OCI-LY7 (cell line): ENCODE measurements around the gene ACOD1. TPM values are rescaled to one million over a fixed set of nuclear protein-coding genes. Genes with fewer than 3 reads are reported as not detected.

Experiments
- BruUV-seq: library from RNA; stranded (reverse); fragments of 400-500 nt; replicated peaks from 2 replicates; lab custom pipeline; 2021; lab: Mats Ljungman, UMichigan
- CTCF ChIA-PET: fragments of 300-600 bp; sonication (Branson Sonifier 250); formaldehyde crosslinking; loops from one replicate; lab custom pipeline; 2022; ENCODE audit warnings: antibody characterized with exemption; ENCODE audit not compliant: unreplicated experiment; lab: Charles Lee
- POLR2A ChIA-PET: fragments of 300-600 bp; sonication (Branson Sonifier 250); formaldehyde crosslinking; loops from one replicate; lab custom pipeline; 2022; ENCODE audit warnings: antibody characterized with exemption; lab: Charles Lee
- DNase-seq: peaks from one replicate; pipeline ENCODE4 v3.0.0-alpha.2; 2015; ENCODE audit warnings: low spot score
- H2AFZ ChIP-seq: fragments of 200-600 bp; sonication (generic), shearing (Covaris generic); 2 replicates; pipeline ENCODE4 v1.6.1; 2014; ENCODE audit warnings: mild to moderate bottlenecking, antibody characterized with exemption, low read length, moderate library complexity
- H3K27ac ChIP-seq: fragments of 200-600 bp; sonication (generic); 2 replicates; pipeline ENCODE4 v1.5.1; 2014; ENCODE audit warnings: mixed run types, low read depth, mild to moderate bottlenecking, moderate library complexity, low read length, inconsistent platforms; ENCODE audit not compliant: poor library complexity, severe bottlenecking
- H3K36me3 ChIP-seq: fragments of 200-600 bp; sonication (generic); 2 replicates; pipeline ENCODE4 v1.6.1; 2014; ENCODE audit warnings: mild to moderate bottlenecking, antibody characterized with exemption, low read length, moderate library complexity, mixed read lengths; ENCODE audit not compliant: insufficient read depth
- H3K4me1 ChIP-seq: fragments of 200-600 bp; sonication (generic); 2 replicates; pipeline ENCODE4 v1.5.1; 2014; ENCODE audit warnings: mild to moderate bottlenecking, low read length; ENCODE audit not compliant: insufficient read depth, poor library complexity, severe bottlenecking
- H3K4me2 ChIP-seq: fragments of 200-600 bp; sonication (generic); 2 replicates; pipeline ENCODE4 v1.6.1; 2014; ENCODE audit warnings: mild to moderate bottlenecking, low read length
- H3K4me3 ChIP-seq: fragments of 200-600 bp; sonication (generic); 2 replicates; pipeline ENCODE4 v1.5.1; 2014; ENCODE audit warnings: mild to moderate bottlenecking, low read depth, low read length; ENCODE audit not compliant: poor library complexity, severe bottlenecking
- H3K79me2 ChIP-seq: fragments of 200-600 bp; sonication (generic); 2 replicates; pipeline ENCODE4 v1.6.1; 2016; ENCODE audit warnings: low read depth, mild to moderate bottlenecking, low read length, moderate library complexity, mixed read lengths; ENCODE audit not compliant: insufficient read depth
- H3K9me2 ChIP-seq: fragments of 200-600 bp; sonication (generic); 2 replicates; pipeline ENCODE4 v1.6.1; 2016; ENCODE audit warnings: mild to moderate bottlenecking, low read length, mixed read lengths; ENCODE audit not compliant: insufficient read depth
- H3K9me3 ChIP-seq: fragments of 200-600 bp; sonication (generic); 2 replicates; pipeline ENCODE4 v1.6.1; 2014; ENCODE audit warnings: mild to moderate bottlenecking, mixed run types, low read length, mixed read lengths
- H4K20me1 ChIP-seq: fragments of 200-600 bp; sonication (generic); 2 replicates; pipeline ENCODE4 v1.6.1; 2014; ENCODE audit warnings: mild to moderate bottlenecking, antibody characterized with exemption, low read length, moderate library complexity, mixed read lengths; ENCODE audit not compliant: insufficient read depth
- EZH2phosphoT487 ChIP-seq: fragments of 200-600 bp; sonication (generic); IDR thresholded peaks from 2 replicates; pipeline ENCODE4 v1.6.1; 2018; ENCODE audit warnings: low read depth, borderline replicate concordance, mild to moderate bottlenecking, mixed run types, antibody characterized with exemption, low read length, moderate library complexity, mixed read lengths
- intact Hi-C: fragments of 100-400 bp; cut with micrococcal nuclease; formaldehyde crosslinking; loops from one replicate; pipeline ENCODE4 v1.10.0; 2022; ENCODE audit not compliant: unreplicated experiment
- total RNA-seq, 2 experiments: library from RNA; depleted of rRNA in 1 of 2; stranded (reverse); fragments of >200 nt in 1 of 2; shearing (Covaris generic) in 1 of 2; gene quantifications; 2 replicates each; pipeline ENCODE4 v1.2.3, GENCODE V29; 2014 to 2022
- TF ChIP-seq, protein P1 (sequence below): fragments of 200-600 bp; sonication (generic); conservative IDR thresholded peaks from 2 replicates; pipeline ENCODE4 v1.5.1; 2014; ENCODE audit warnings: mild to moderate bottlenecking, antibody characterized with exemption, low read length, moderate library complexity, mixed read lengths

The ACOD1 gene
- total RNA-seq, 2 experiments from 2014 or later: not detected

- CTCF ChIA-PET: interaction anchor here (1.4 kb wide), 1 partner anchor 9 kb away, joined by 4 read pairs; no protein-coding TSS in a partner anchor
- POLR2A ChIA-PET: interaction anchor here (0.7 to 3.8 kb wide), 9 partner anchors 9 to 1450 kb away, joined by 3 to 28 read pairs (median 3); partner anchors contain the start of gene FBXL3
- Histone ChIP-seq H4K20me1 (no peaks in the 10 kb centered on the region), H3K36me3 (peaks cover 18% of the 10 kb centered on the region), H3K9me2 (no peaks in the 10 kb centered on the region), H2AFZ (peak overlapping the region; percentile 99; the same call in 1 of the 2 replicates), H3K4me1 (peaks cover 10% of the 10 kb centered on the region), H3K4me3 (peak overlapping the region; percentile 79), H3K9me3 (no peaks in the 10 kb centered on the region), H3K4me2 (peak overlapping the region; percentile 78), H3K79me2 (no peaks in the 10 kb centered on the region), H3K27ac (no peak overlapping the region)
- DNase-seq: no peak
- BruUV-seq: no TSS peak
- intact Hi-C loops: loop anchor here (5.0 kb wide), 1 partner anchor 514 kb away; no protein-coding TSS in a partner anchor
- no peak for TF ChIP-seq EZH2phosphoT487
- TF ChIP-seq, protein P1, sequence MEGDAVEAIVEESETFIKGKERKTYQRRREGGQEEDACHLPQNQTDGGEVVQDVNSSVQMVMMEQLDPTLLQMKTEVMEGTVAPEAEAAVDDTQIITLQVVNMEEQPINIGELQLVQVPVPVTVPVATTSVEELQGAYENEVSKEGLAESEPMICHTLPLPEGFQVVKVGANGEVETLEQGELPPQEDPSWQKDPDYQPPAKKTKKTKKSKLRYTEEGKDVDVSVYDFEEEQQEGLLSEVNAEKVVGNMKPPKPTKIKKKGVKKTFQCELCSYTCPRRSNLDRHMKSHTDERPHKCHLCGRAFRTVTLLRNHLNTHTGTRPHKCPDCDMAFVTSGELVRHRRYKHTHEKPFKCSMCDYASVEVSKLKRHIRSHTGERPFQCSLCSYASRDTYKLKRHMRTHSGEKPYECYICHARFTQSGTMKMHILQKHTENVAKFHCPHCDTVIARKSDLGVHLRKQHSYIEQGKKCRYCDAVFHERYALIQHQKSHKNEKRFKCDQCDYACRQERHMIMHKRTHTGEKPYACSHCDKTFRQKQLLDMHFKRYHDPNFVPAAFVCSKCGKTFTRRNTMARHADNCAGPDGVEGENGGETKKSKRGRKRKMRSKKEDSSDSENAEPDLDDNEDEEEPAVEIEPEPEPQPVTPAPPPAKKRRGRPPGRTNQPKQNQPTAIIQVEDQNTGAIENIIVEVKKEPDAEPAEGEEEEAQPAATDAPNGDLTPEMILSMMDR: no peak
Measured at GRCh38 chr13:76993021-76993420, 44.7 kb downstream of the ACOD1 start.

DNA sequence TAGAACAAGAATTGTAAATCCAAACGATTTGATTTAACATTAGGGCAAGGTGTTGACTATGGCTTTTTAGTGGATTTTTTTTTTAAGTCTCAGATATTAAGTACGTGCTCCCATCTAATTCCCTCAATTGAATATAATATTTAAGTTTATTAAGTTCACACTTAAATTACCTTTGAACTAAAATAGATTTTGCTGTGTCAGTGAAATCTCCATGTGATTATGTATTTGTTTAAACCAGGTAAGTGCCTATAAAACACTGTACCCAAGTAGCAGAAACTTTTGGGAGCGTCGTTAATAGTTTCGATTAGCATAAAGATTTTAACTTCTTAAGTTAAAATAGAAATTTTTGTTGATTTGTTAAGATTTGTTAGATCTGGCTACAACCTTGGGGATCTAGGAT lies 45.2 kb downstream of the ACOD1 start:
- no peak for DNase-seq
- Histone ChIP-seq H3K36me3 (peaks cover 22% of the 10 kb centered on the region), H4K20me1 (no peaks in the 10 kb centered on the region), H3K79me2 (no peaks in the 10 kb centered on the region), H3K4me1 (peaks cover 10% of the 10 kb centered on the region), H3K9me3 (no peaks in the 10 kb centered on the region), H2AFZ (no peak overlapping the region), H3K4me3 (peak overlapping the region; percentile 79), H3K4me2 (peak overlapping the region; percentile 78), H3K27ac (no peak overlapping the region), H3K9me2 (no peaks in the 10 kb centered on the region)
- intact Hi-C loops: loop anchor here (5.0 kb wide), 1 partner anchor 514 kb away; no protein-coding TSS in a partner anchor
- POLR2A ChIA-PET: interaction anchor here (0.7 to 3.8 kb wide), 5 partner anchors 9 to 33 kb away, joined by 3 to 28 read pairs (median 7); partner anchors contain the start of gene FBXL3
- no peak for TF ChIP-seq EZH2phosphoT487
- TF ChIP-seq, protein P1: no peak
- CTCF ChIA-PET: interaction anchor here (1.4 kb wide), 1 partner anchor 8 kb away, joined by 4 read pairs; no protein-coding TSS in a partner anchor
- no TSS peak for BruUV-seq

DNA sequence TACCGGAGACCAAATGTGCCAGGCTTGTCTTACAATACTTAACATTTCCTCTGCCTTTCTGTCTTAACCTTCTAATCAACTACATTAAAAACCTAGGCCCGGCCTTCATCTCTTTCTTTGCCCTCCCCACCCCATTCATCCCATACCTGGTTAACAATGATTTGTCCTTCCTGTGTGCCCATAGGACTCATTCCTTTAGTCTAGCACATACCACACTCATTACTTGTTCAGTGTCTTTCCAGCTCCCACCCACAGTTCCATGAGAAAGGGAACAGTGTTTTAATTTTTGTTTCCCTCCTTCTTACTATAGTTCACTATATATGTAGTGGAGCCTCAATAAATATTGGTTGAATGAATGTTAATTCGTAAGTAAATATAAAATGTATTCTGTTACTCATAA lies 46.0 kb downstream of the ACOD1 start:
- no peaks in the 10 kb centered on the region for H3K79me2 ChIP-seq
- no peaks in the 10 kb centered on the region for H3K9me3 ChIP-seq
- BruUV-seq: no TSS peak
- peaks cover 10% of the 10 kb centered on the region for H3K4me1 ChIP-seq
- no peak overlapping the region for H3K27ac ChIP-seq
- H3K4me2 ChIP-seq: 0 out of 2 replicates have a peak overlapping the region, but pooled peaks have one; percentile 78
- no peak for DNase-seq
- TF ChIP-seq EZH2phosphoT487: no peak
- TF ChIP-seq, protein P1: no peak
- CTCF ChIA-PET: no interaction called here
- peaks cover 30% of the 10 kb centered on the region for H3K36me3 ChIP-seq
- intact Hi-C loops: loop anchor here (5.0 kb wide), 1 partner anchor 513 kb away; no protein-coding TSS in a partner anchor
- POLR2A ChIA-PET: interaction anchor here (0.6 to 3.8 kb wide), 3 partner anchors 8 to 351 kb away, joined by 3 to 24 read pairs (median 5); no protein-coding TSS in a partner anchor
- H4K20me1 ChIP-seq: no peaks in the 10 kb centered on the region
- no peaks in the 10 kb centered on the region for H3K9me2 ChIP-seq
- no peak overlapping the region for H3K4me3 ChIP-seq
- H2AFZ ChIP-seq: no peak overlapping the region
